Neutrophil (primary cell): ENCODE data around the gene SAMHD1.
A peak's percentile ranks its signal among the peaks of the same experiment; 100 is the strongest.

Source experiments
- H3K27ac ChIP-seq: fragments of 200-600 bp; sonication (generic); 2 replicates; pipeline ENCODE4 v1.5.1; 2016; ENCODE audit warnings: mild to moderate bottlenecking, moderate library complexity
- H3K27me3 ChIP-seq: fragments of 200-600 bp; sonication (generic); 2 replicates; pipeline ENCODE4 v1.6.0; 2016; ENCODE audit warnings: mild to moderate bottlenecking
- H3K36me3 ChIP-seq: fragments of 200-600 bp; sonication (generic); 2 replicates; pipeline ENCODE4 v1.5.1; 2017
- H3K4me1 ChIP-seq, 2 experiments: fragments of 200-600 bp in 1 of 2; sonication (generic) in 1 of 2; 1 replicate in 1 of 2; 2 replicates in 1 of 2; pipeline versions ENCODE4 v1.5.1 to v1.6.1; 2013 to 2016; ENCODE audit warnings: low read depth in 1 of 2, low read length in 1 of 2, mild to moderate bottlenecking in 1 of 2, moderate library complexity in 1 of 2; ENCODE audit not compliant: control insufficient read depth in 1 of 2, insufficient read depth in 1 of 2
- H3K4me3 ChIP-seq, 2 experiments: fragments of 200-600 bp in 1 of 2; sonication (generic) in 1 of 2; 1 replicate in 1 of 2; 2 replicates in 1 of 2; pipeline ENCODE4 v1.5.1; 2013 to 2016; ENCODE audit warnings: low read depth in 1 of 2, low read length in 1 of 2, mild to moderate bottlenecking in 1 of 2, moderate library complexity in 1 of 2
- H3K9me3 ChIP-seq: fragments of 200-600 bp; sonication (generic); 2 replicates; pipeline ENCODE4 v1.5.1; 2016
- TF ChIP-seq, protein P1 (sequence below): fragments of 200-600 bp; sonication (generic); IDR thresholded peaks from 2 replicates; pipeline ENCODE4 v1.5.1; 2016; ENCODE audit warnings: antibody characterized with exemption

SAMHD1 gene

DNA sequence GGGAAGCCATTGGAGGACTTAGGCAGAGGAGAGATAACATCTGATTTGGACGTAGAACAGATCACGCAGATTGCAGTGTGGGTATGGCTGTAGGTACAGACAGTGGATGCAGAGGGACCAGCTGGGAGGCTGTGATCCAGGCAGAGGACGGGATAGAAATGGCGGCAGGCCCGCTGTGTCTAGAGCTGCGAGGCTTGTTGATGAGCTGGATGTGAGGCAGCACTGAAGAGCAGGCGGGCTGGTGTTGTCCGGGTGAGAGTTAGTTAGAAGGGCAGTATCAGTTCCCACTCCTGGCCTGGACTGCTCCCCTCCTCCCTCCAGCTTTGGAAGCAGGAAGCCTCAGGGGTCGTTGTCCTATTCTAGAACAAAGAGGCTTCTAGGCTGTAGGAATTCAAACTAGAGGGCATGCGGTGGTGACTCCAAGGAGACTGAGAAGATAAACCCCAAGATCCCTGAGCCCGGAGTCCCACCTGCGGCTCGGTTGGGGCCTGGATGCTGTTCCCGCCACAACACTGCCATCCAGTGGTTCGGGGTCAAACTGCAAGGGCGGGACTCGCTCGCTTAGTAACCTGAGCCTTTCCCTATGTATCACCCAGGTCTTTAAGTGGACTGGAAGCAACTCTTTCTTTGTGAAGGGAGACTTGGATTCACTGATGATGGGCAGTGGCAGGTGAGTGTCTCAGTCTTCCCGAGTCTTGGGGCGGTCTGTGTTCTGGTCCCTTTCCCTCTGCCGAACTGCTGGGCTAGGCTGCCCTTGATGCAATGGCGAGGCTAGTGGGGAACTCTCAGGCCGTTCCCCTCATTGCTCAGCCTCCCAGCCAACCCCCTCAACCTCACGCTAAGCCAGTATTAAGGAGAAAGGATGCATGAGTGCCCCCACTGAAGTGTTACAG, 64.4 kb downstream of the SAMHD1 start:
- H3K4me1 ChIP-seq: peaks cover 0 to 4% of the 10 kb centered on the region in 2 experiments
- TF ChIP-seq, protein P1, sequence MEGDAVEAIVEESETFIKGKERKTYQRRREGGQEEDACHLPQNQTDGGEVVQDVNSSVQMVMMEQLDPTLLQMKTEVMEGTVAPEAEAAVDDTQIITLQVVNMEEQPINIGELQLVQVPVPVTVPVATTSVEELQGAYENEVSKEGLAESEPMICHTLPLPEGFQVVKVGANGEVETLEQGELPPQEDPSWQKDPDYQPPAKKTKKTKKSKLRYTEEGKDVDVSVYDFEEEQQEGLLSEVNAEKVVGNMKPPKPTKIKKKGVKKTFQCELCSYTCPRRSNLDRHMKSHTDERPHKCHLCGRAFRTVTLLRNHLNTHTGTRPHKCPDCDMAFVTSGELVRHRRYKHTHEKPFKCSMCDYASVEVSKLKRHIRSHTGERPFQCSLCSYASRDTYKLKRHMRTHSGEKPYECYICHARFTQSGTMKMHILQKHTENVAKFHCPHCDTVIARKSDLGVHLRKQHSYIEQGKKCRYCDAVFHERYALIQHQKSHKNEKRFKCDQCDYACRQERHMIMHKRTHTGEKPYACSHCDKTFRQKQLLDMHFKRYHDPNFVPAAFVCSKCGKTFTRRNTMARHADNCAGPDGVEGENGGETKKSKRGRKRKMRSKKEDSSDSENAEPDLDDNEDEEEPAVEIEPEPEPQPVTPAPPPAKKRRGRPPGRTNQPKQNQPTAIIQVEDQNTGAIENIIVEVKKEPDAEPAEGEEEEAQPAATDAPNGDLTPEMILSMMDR: peak; percentile 82
- peaks cover 33% of the 10 kb centered on the region for H3K36me3 ChIP-seq
- no peaks in the 10 kb centered on the region for H3K27me3 ChIP-seq
- no peak overlapping the region for H3K27ac ChIP-seq
- no peak overlapping the region for H3K4me3 ChIP-seq
- H3K9me3 ChIP-seq: no peaks in the 10 kb centered on the region

DNA sequence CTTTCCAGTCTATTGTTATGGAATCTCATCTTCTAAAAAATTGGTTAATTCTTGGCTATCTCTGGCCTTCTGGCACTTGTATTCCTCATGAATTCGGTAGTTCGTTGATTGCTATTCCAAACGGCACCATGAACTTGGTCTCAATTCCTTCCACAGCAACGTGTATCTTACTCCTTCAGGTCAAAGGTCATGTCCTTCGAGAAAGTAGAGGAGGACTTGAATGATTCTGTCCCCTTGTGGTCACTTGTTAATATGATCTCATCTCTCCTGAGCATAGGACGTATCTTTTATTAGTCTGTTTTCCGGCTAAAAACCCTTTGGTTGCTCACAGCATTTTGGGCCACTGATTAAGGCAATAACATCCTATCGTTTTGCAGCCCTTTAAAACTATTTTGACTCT, 66.2 kb downstream of the SAMHD1 start:
- Histone ChIP-seq H3K9me3 (no peaks in the 10 kb centered on the region), H3K27me3 (no peaks in the 10 kb centered on the region), H3K4me1 (peaks cover 0 to 4% of the 10 kb centered on the region in 2 experiments), H3K36me3 (peaks cover 15% of the 10 kb centered on the region), H3K4me3 (no peak overlapping the region), H3K27ac (no peak overlapping the region)
- TF ChIP-seq, protein P1: no peak

DNA sequence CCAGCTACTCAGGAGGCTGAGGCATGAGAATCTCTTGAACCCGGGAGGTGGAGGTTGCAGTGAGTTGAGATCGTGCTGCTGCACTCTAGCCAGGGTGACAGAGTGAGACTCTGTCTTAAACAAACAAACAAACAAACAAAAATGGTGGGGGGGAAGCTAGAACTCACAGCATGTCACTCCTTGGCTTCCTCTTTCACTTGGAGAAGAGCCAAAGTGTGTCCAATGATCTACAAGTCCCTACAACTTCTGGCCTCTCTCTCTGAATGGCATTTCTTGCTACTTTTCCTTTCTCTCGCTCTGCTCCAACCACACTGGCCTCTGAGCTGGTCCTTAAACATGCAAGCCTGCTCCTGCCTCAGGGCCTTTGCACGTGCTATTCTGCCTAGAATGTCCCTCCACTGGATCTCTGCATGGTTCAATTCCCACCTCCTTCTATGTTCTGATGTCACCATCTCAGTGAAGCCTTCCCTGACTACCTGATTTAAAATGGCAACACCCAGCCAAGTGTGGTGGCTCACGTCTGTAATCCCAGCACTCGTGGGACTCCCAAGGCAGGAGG, 67.5 kb downstream of the SAMHD1 start:
- no peak overlapping the region for H3K4me3 ChIP-seq
- H3K4me1 ChIP-seq: peaks cover 0 to 4% of the 10 kb centered on the region in 2 experiments
- TF ChIP-seq, protein P1: no peak
- no peaks in the 10 kb centered on the region for H3K9me3 ChIP-seq
- no peak overlapping the region for H3K27ac ChIP-seq
- no peaks in the 10 kb centered on the region for H3K27me3 ChIP-seq
- peaks cover 4% of the 10 kb centered on the region for H3K36me3 ChIP-seq

DNA sequence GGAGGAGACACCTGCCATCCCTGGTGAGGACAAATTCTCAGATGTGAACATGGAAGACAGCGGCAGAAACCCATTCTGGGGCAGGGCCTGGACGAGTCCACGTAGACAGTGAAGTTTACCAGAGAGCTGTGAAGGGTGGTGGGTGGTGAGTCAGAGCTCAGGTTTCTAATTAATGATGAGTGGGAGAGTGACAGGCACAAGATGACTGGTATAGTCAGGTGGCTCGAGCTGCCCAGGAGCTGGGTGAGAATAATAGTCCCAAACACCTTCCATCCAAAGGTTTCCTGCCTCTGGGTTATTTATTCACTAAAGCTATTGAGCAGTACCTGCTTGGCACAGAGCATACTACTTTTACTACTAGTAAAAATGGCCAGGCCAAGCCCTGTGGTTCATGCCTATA, 69.6 kb downstream of the SAMHD1 start:
- Histone ChIP-seq H3K27me3 (no peaks in the 10 kb centered on the region), H3K4me1 (no peaks in the 10 kb centered on the region), H3K9me3 (no peaks in the 10 kb centered on the region), H3K27ac (no peak overlapping the region), H3K36me3 (no peaks in the 10 kb centered on the region), H3K4me3 (no peak overlapping the region)
- TF ChIP-seq, protein P1: no peak

DNA sequence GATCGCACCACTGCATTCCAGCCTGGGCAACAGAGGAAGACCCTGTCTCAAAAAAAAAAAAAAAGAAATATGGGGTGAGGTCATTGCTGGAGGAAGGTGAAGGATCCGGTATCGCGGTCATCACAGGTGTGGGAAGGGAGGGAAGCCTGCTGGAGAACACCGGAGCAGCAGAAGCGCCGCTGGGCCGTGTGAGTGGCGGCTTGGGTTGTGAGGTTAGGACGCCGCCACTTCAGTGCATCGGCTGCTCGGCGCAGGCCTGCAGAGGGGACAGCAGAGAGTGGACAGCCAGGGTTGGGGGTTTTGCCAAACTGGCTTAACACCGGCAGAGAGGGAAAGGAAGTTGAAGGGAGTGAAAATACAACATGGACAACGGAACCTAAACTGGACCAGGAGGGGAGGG, 70.2 kb downstream of the SAMHD1 start:
- no peaks in the 10 kb centered on the region for H3K9me3 ChIP-seq
- H3K27ac ChIP-seq: no peak overlapping the region
- H3K36me3 ChIP-seq: no peaks in the 10 kb centered on the region
- no peaks in the 10 kb centered on the region for H3K4me1 ChIP-seq
- TF ChIP-seq, protein P1: no peak
- no peak overlapping the region for H3K4me3 ChIP-seq
- no peaks in the 10 kb centered on the region for H3K27me3 ChIP-seq
